Trophoblast cell (in vitro differentiated cells and primary cell): ENCODE results near the gene DAD1.
A peak's percentile ranks its signal among the peaks of the same experiment; 100 is the strongest.

ENCODE experiments used
- DNase-seq, 2 donors: peaks; one replicate each; pipeline ENCODE4 v3.0.0-alpha.2; 2016
- H2AFZ ChIP-seq: 2 replicates; pipeline ENCODE4 v1.6.1; 2013; ENCODE audit warnings: low read length, moderate library complexity, mild to moderate bottlenecking; ENCODE audit not compliant: insufficient read depth, poor library complexity
- H2AK5ac ChIP-seq: 2 replicates; pipeline ENCODE4 v1.6.1; 2013; ENCODE audit warnings: mild to moderate bottlenecking, low read length
- H2BK120ac ChIP-seq: 2 replicates; pipeline ENCODE4 v1.6.1; 2013; ENCODE audit warnings: low read length, mild to moderate bottlenecking, moderate library complexity; ENCODE audit not compliant: insufficient read depth, poor library complexity
- H2BK12ac ChIP-seq: 2 replicates; pipeline ENCODE4 v1.6.1; 2013; ENCODE audit warnings: mild to moderate bottlenecking, low read length, moderate library complexity
- H2BK5ac ChIP-seq: 2 replicates; pipeline ENCODE4 v1.6.1; 2013; ENCODE audit warnings: low read length, low read depth, moderate library complexity, mild to moderate bottlenecking; ENCODE audit not compliant: poor library complexity
- H3K14ac ChIP-seq: 2 replicates; pipeline ENCODE4 v1.6.1; 2013; ENCODE audit warnings: mild to moderate bottlenecking, low read length
- H3K18ac ChIP-seq: 2 replicates; pipeline ENCODE4 v1.6.1; 2013; ENCODE audit warnings: mild to moderate bottlenecking, low read length
- H3K23ac ChIP-seq: 2 replicates; pipeline ENCODE4 v1.6.1; 2013; ENCODE audit warnings: low read length
- H3K27ac ChIP-seq: 2 replicates; pipeline ENCODE4 v1.5.1; 2013; ENCODE audit warnings: low read depth, mild to moderate bottlenecking, inconsistent platforms, low read length, moderate library complexity
- H3K27me3 ChIP-seq: 2 replicates; pipeline ENCODE4 v1.6.1; 2013; ENCODE audit warnings: inconsistent platforms, mild to moderate bottlenecking, low read length, moderate library complexity; ENCODE audit not compliant: insufficient read depth
- H3K36me3 ChIP-seq, 2 experiments: 1 replicate in 1 of 2; 2 replicates in 1 of 2; pipeline ENCODE4 v1.6.1; 2013; ENCODE audit warnings: low read length in 2 of 2, mild to moderate bottlenecking in 2 of 2, moderate library complexity in 1 of 2; ENCODE audit not compliant: insufficient read depth in 2 of 2, control insufficient read depth in 1 of 2
- H3K4ac ChIP-seq: 2 replicates; pipeline ENCODE4 v1.6.1; 2013; ENCODE audit warnings: low read depth, mild to moderate bottlenecking, low read length, moderate library complexity
- H3K4me1 ChIP-seq, 2 experiments: 1 replicate in 1 of 2; 2 replicates in 1 of 2; pipeline ENCODE4 v1.6.1; 2013; ENCODE audit warnings: low read length in 2 of 2, mild to moderate bottlenecking in 2 of 2, moderate library complexity in 1 of 2; ENCODE audit not compliant: insufficient read depth in 2 of 2, control insufficient read depth in 1 of 2
- H3K4me2 ChIP-seq: 2 replicates; pipeline ENCODE4 v1.6.1; 2013; ENCODE audit warnings: inconsistent platforms, mild to moderate bottlenecking, low read length, moderate library complexity
- H3K4me3 ChIP-seq: 2 replicates; pipeline ENCODE4 v1.5.1; 2013; ENCODE audit warnings: mild to moderate bottlenecking, low read depth, low read length, inconsistent platforms
- H3K79me1 ChIP-seq: one replicate; pipeline ENCODE4 v1.6.1; 2013; ENCODE audit warnings: low read length
- H3K79me2 ChIP-seq: 2 replicates; pipeline ENCODE4 v1.6.1; 2013; ENCODE audit warnings: low read length, mild to moderate bottlenecking; ENCODE audit not compliant: control insufficient read depth, insufficient read depth, poor library complexity
- H3K9ac ChIP-seq: 2 replicates; pipeline ENCODE4 v1.6.1; 2013; ENCODE audit warnings: mild to moderate bottlenecking, low read length
- H3K9me3 ChIP-seq: 2 replicates; pipeline ENCODE4 v1.6.1; 2013; ENCODE audit warnings: low read depth, mild to moderate bottlenecking, control low read depth, inconsistent platforms, low read length; ENCODE audit not compliant: insufficient read depth
- H4K12ac ChIP-seq: 2 replicates; pipeline ENCODE4 v1.6.1; 2013; ENCODE audit warnings: low read depth, mild to moderate bottlenecking, low read length, moderate library complexity
- H4K8ac ChIP-seq: 2 replicates; pipeline ENCODE4 v1.6.1; 2013; ENCODE audit warnings: low read depth, mild to moderate bottlenecking, low read length, moderate library complexity
- H4K91ac ChIP-seq: one replicate; pipeline ENCODE4 v1.6.1; 2013; ENCODE audit warnings: low read depth, mild to moderate bottlenecking, low read length, moderate library complexity
- WGBS: extraction: QIAGEN DNeasy Blood & Tissue Kit; methylation state at CpG from one replicate; pipeline ENCODE4 v1.1.7; 2013; ENCODE audit warnings: missing lambda C conversion rate; ENCODE audit not compliant: insufficient read length, insufficient coverage; ENCODE audit errors: extremely low coverage; 5-methylcytosine and 5-hydroxymethylcytosine counted together

The DAD1 gene

DNA sequence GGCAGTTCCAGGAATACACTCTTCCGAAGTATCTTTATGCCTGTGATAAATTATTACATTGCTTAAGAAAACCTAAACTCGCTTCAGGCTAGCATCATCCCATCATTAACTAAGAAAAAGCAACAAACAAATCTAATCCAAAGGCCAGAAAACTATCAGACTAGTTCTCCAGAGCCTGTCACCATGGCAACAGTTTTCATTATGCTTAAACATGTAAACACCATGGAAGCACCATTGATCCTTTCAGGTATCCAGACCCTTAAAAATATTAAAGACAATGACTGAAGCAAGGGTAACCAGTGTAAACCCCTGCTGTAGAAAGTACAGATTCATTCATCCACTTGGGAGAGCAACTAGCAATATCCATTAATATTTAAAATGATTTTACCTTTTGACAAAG is 9.8 kb downstream of the DAD1 start:
- H3K27ac ChIP-seq: no peak overlapping the region
- no peak overlapping the region for H2BK5ac ChIP-seq
- no peak overlapping the region for H4K91ac ChIP-seq
- DNase-seq: no peak
- H3K14ac ChIP-seq: no peak overlapping the region
- H3K27me3 ChIP-seq: no peaks in the 10 kb centered on the region
- no peak overlapping the region for H3K9ac ChIP-seq
- no CpG with 5 or more reads among the region's 2 CpGs for WGBS
- H3K4ac ChIP-seq: no peak overlapping the region
- no peaks in the 10 kb centered on the region for H3K9me3 ChIP-seq
- H3K4me2 ChIP-seq: no peak overlapping the region
- peaks cover 7 to 12% of the 10 kb centered on the region in 2 experiments for H3K36me3 ChIP-seq
- no peak overlapping the region for H2AK5ac ChIP-seq
- no peak overlapping the region for H2BK12ac ChIP-seq
- H4K12ac ChIP-seq: no peak overlapping the region
- no peaks in the 10 kb centered on the region for H3K79me2 ChIP-seq
- H3K23ac ChIP-seq: no peak overlapping the region
- H2AFZ ChIP-seq: no peak overlapping the region
- no peak overlapping the region for H3K4me3 ChIP-seq
- no peaks in the 10 kb centered on the region for H3K4me1 ChIP-seq
- H2BK120ac ChIP-seq: no peak overlapping the region
- no peak overlapping the region for H3K18ac ChIP-seq
- H3K79me1 ChIP-seq: no peaks in the 10 kb centered on the region
- no peak overlapping the region for H4K8ac ChIP-seq

DNA sequence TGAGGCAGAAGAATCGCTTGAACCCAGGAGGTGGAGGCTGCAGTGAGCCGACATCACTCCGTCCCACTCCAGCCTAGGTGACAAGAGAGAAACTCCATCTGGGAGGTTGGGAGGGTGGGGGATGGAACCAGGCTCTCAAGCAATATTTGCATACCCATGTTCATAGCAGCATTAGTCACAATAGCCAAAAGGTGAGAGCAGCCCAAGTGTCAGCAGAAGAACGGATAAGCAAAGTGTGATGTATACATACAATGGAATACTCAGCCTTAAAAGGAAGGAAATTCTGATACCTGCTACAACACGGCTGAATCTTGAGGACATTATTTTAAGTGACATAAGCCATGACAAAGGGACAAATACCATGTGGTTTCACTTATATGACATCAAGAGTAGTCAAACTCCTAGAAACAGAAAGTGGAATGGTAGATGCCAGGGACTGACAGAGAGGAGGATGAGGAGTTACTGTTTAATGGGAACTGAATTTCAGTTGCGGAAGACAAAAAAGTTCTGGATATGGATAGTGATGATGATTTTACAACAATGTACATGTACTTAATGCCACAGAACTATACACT is 11.6 kb downstream of the DAD1 start:
- Histone ChIP-seq H2BK12ac (no peak overlapping the region), H3K4me2 (no peak overlapping the region), H3K4me3 (no peak overlapping the region), H4K8ac (no peak overlapping the region), H3K79me2 (no peaks in the 10 kb centered on the region), H3K14ac (no peak overlapping the region), H3K27me3 (no peaks in the 10 kb centered on the region), H3K23ac (no peak overlapping the region), H2AK5ac (no peak overlapping the region), H4K12ac (no peak overlapping the region), H2BK5ac (no peak overlapping the region), H3K9me3 (no peaks in the 10 kb centered on the region), H2BK120ac (no peak overlapping the region), H3K27ac (no peak overlapping the region), H3K36me3 (peaks cover 11 to 20% of the 10 kb centered on the region in 2 experiments), H4K91ac (no peak overlapping the region), H3K79me1 (no peaks in the 10 kb centered on the region), H3K18ac (no peak overlapping the region), H3K4ac (no peak overlapping the region), H3K4me1 (no peaks in the 10 kb centered on the region), H2AFZ (no peak overlapping the region), H3K9ac (no peak overlapping the region)
- DNase-seq: no peak
- no CpG with 5 or more reads among the region's 6 CpGs for WGBS

DNA sequence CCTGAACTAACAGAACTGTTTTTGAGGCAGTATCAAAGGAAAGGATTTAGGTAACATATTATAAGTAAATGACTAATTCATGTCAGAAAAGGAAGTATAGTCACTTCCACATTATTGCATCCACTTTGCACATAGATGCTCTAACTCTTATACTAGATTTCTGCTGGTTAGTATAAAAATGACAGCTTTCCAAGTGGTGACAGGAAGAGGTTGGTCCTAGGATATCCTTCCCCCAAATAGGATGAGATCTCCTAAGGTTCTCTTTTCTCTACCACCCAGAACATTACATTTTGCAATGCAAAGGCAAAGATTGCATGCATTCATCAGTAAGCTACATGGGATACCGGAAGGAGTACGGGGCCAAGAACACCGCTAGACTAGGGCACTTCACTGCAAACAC is 15.2 kb downstream of the DAD1 start:
- Histone ChIP-seq H3K9me3 (no peaks in the 10 kb centered on the region), H3K9ac (no peak overlapping the region), H3K79me1 (no peaks in the 10 kb centered on the region), H2BK5ac (no peak overlapping the region), H4K8ac (no peak overlapping the region), H4K12ac (no peak overlapping the region), H3K4me1 (no peaks in the 10 kb centered on the region), H3K4ac (no peak overlapping the region), H2AK5ac (no peak overlapping the region), H3K18ac (no peak overlapping the region), H3K79me2 (no peaks in the 10 kb centered on the region), H2AFZ (no peak overlapping the region), H3K4me3 (no peak overlapping the region), H3K27ac (no peak overlapping the region), H4K91ac (no peak overlapping the region), H3K27me3 (no peaks in the 10 kb centered on the region), H3K23ac (no peak overlapping the region), H3K36me3 (peaks cover 14 to 26% of the 10 kb centered on the region in 2 experiments), H2BK120ac (no peak overlapping the region), H2BK12ac (no peak overlapping the region), H3K14ac (no peak overlapping the region), H3K4me2 (no peak overlapping the region)
- no peak for DNase-seq
- no CpG with 5 or more reads among the region's 3 CpGs for WGBS

DNA sequence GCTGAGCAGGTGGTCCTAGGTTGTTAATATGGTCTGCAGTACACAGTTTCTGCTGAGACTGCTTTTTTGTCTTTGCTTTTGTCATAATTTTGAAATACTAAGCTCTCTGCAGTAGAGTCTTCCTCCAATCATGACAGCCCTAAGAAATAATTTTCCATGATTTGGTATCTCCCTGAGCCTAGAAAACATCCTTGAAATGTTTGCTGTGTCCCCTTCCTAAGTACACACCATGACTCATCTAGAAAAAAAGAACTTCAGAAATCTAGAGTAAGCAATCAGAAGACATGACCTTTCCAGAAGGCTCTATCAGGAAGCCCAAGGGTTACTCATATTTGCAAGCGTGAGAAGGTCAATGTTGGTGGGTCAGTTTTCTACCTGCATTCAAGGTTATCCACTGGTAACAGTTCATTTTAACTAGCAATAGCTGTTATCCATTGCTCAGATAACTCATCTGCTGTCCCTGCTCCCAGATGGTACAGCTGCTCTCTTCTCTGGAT is 16.4 kb downstream of the DAD1 start:
- H2BK12ac ChIP-seq: no peak overlapping the region
- H3K14ac ChIP-seq: no peak overlapping the region
- H3K18ac ChIP-seq: no peak overlapping the region
- no peak overlapping the region for H3K4me3 ChIP-seq
- peaks cover 13 to 29% of the 10 kb centered on the region in 2 experiments for H3K36me3 ChIP-seq
- peak in 1 of 2 donors; percentile 64 for DNase-seq
- H3K4me1 ChIP-seq: no peaks in the 10 kb centered on the region
- H3K4ac ChIP-seq: no peak overlapping the region
- no peak overlapping the region for H3K27ac ChIP-seq
- no peak overlapping the region for H3K4me2 ChIP-seq
- no peak overlapping the region for H3K23ac ChIP-seq
- no peak overlapping the region for H4K12ac ChIP-seq
- H3K79me2 ChIP-seq: no peaks in the 10 kb centered on the region
- no peaks in the 10 kb centered on the region for H3K79me1 ChIP-seq
- H4K91ac ChIP-seq: no peak overlapping the region
- H2AFZ ChIP-seq: no peak overlapping the region
- H4K8ac ChIP-seq: no peak overlapping the region
- no peak overlapping the region for H2BK120ac ChIP-seq
- H3K9ac ChIP-seq: no peak overlapping the region
- WGBS: no CpG with 5 or more reads among the region's 1 CpG
- no peaks in the 10 kb centered on the region for H3K9me3 ChIP-seq
- no peak overlapping the region for H2AK5ac ChIP-seq
- H3K27me3 ChIP-seq: no peaks in the 10 kb centered on the region
- no peak overlapping the region for H2BK5ac ChIP-seq
